Adrenal gland (tissue), 12 donors: ENCODE results near the gene STK25. TPM values are rescaled to one million over a fixed set of nuclear protein-coding genes. Genes with fewer than 3 reads are reported as not detected.
"Not testable (repeated sequence)": the region's sequence is repeated elsewhere in the genome, so short reads cannot be mapped to it uniquely, and the experiment has no call there.

ENCODE experiments used
- DNase-seq, 7 donors: peaks; one replicate each; pipeline ENCODE4 v3.0.0-alpha.2; 2019 to 2020
- H3K27ac ChIP-seq, 5 donors: fragments of 200-600 bp; sonication (generic) in 4 of 5; 1 replicate in 3 of 5; 2 replicates in 2 of 5; pipeline versions ENCODE4 v1.5.1 to v1.8.0; 2016 to 2020; ENCODE audit warnings: mild to moderate bottlenecking in 1 of 5
- H3K27me3 ChIP-seq: fragments of 200-600 bp; 2 replicates; pipeline ENCODE4 v1.8.0; 2021
- H3K36me3 ChIP-seq, 2 donors: fragments of 200-600 bp; replicated peaks in 1 of 2; 1 replicate in 1 of 2; 2 replicates in 1 of 2; pipeline versions ENCODE4 v1.5.1 to v1.8.0; 2018 to 2022
- H3K4me1 ChIP-seq, 2 donors: fragments of 200-600 bp; replicated peaks in 1 of 2; 1 replicate in 1 of 2; 2 replicates in 1 of 2; pipeline versions ENCODE4 v1.5.1 to v1.8.0; 2018 to 2021
- H3K4me3 ChIP-seq, 4 donors: fragments of 200-600 bp; sonication (generic) in 3 of 4; one replicate each; pipeline ENCODE4 v1.5.1; 2016 to 2018
- H3K9me3 ChIP-seq, 3 donors: fragments of 200-600 bp; sonication (generic) in 1 of 3; replicated peaks in 1 of 3; 1 replicate in 2 of 3; 2 replicates in 1 of 3; pipeline versions ENCODE4 v1.5.1 to v1.8.0; 2016 to 2021
- CTCF ChIP-seq, 6 experiments: fragments of 450-650 bp in 4 of 6; fragments of 200-600 bp in 2 of 6; sonication (generic) in 1 of 6; IDR thresholded peaks; 1 replicate in 5 of 6; 2 replicates in 1 of 6; pipeline versions ENCODE4 v1.5.1 to v1.8.0; 2016 to 2021; ENCODE audit warnings: antibody characterized with exemption in 6 of 6, mild to moderate bottlenecking in 2 of 6, moderate library complexity in 1 of 6
- POLR2A ChIP-seq, 2 donors: fragments of 450-650 bp; IDR thresholded peaks; one replicate each; pipeline ENCODE4 v1.6.1; 2017; ENCODE audit warnings: antibody characterized with exemption in 2 of 2, mild to moderate bottlenecking in 2 of 2, moderate library complexity in 1 of 2
- WGBS, 4 donors: extraction: QIAGEN DNeasy Blood & Tissue Kit in 2 of 4; methylation state at CpG; one replicate each; pipeline versions ENCODE4 v1.1.5 to v1.1.7; 2013 to 2017; 5-methylcytosine and 5-hydroxymethylcytosine counted together
- intact Hi-C, 2 donors: fragments of 100-400 bp; cut with DNase I; formaldehyde crosslinking; loops; one replicate each; pipeline versions ENCODE4 v1.14.1 to v1.15.0; 2022 to 2023
- microRNA-seq, 3 donors: library from miRNA; unstranded; fragments of <30 nt; microRNA quantifications; one replicate each; pipeline ENCODE4, GENCODE V29; 2017 to 2020
- polyA plus RNA-seq, 3 donors: library from polyadenylated mRNA; stranded (reverse); fragments of 200-250 nt in 2 of 3; fragments of 350-450 nt in 1 of 3; fragmentation: Illumina TruSeq in 1 of 3; extraction: RNeasy Lipid Tissue Mini Kit (QIAGEN cat#74804) in 1 of 3; gene quantifications; one replicate each; pipeline ENCODE4 v1.2.3, GENCODE V29; 2013 to 2014
- small RNA-seq, 2 donors: library from RNA; depleted of rRNA; stranded (forward); fragments of <200 nt; gene quantifications; one replicate each; pipeline ENCODE3, GENCODE V24; 2016
- total RNA-seq, 9 donors: library from RNA; depleted of rRNA in 4 of 9; stranded (reverse); fragments of >200 nt in 4 of 9; fragments of 120-200 nt in 1 of 9; fragmentation: NEBNext Ultra II Directional in 1 of 9; extraction: Animal tissue kit (Norgen Biotek cat#: 25700) in 1 of 9; gene quantifications; one replicate each; pipeline versions ENCODE4 v1.1.0 to v1.2.4, GENCODE V29; 2013 to 2023
- donor health status: healthy with polysubstance abuse.
- donor health status: Bipolar disorder and iron deficiency.
- donor health status: DM: yes; HTN: yes; CAD: no.
- donor health status: DM: no; HTN: no; CAD: no.
- donor health status: DM: no; HTN: no; CAD: no.
- donor health status: DM: yes; HTN: yes; CAD: no.

The STK25 gene
- total and polyA plus RNA-seq, 12 donors, result 71.4 to 352 (median 167) TPM

- Histone ChIP-seq H3K4me3 (no peak overlapping the region), H3K36me3 (peaks cover 0 to under 1% of the 10 kb centered on the region in 2 donors), H3K27me3 (no peaks in the 10 kb centered on the region), H3K9me3 (no peaks in the 10 kb centered on the region), H3K27ac (no peak overlapping the region), H3K4me1 (no peaks in the 10 kb centered on the region)
- 86 to 94% (median 90%) methylated on average over 10 of the region's 10 CpGs for WGBS, 4 donors
- intact Hi-C loops, result no loop called here
- no peak for TF ChIP-seq CTCF (IDR thresholded peaks at IDR 0.05)
- no peak for TF ChIP-seq POLR2A (IDR thresholded peaks at IDR 0.05)
- DNase-seq, result no peak
Measured at GRCh38 chr2:241451840-241452506, 56.4 kb downstream of the STK25 start.

- intact Hi-C loops, H3K9me3 ChIP-seq, H3K27ac ChIP-seq, H3K4me1 ChIP-seq, H3K27me3 ChIP-seq, DNase-seq, H3K4me3 ChIP-seq: not testable (repeated sequence)
- H3K36me3 ChIP-seq, result peaks cover 0 to 11% of the 10 kb centered on the region in 2 donors
- whole genome bisulfite sequencing, 4 donors, result 82 to 100% (median 93%) methylated on average over 7 of the region's 7 CpGs
Measured at GRCh38 chr2:241450092-241450491, 58.3 kb downstream of the STK25 start.

GRCh38 chr2:241445426-241445825, 63.0 kb downstream of the STK25 start:
- H3K36me3 ChIP-seq, result peaks cover 0 to 30% of the 10 kb centered on the region in 2 donors
- 69 to 93% (median 78%) methylated on average over 2 of the region's 2 CpGs for WGBS, 4 donors

GRCh38 chr2:241443486-241444223, 64.7 kb downstream of the STK25 start:
- Histone ChIP-seq H3K9me3 (no peaks in the 10 kb centered on the region), H3K4me3 (no peak overlapping the region), H3K4me1 (no peaks in the 10 kb centered on the region), H3K27me3 (no peaks in the 10 kb centered on the region), H3K27ac (no peak overlapping the region), H3K36me3 (peaks cover 0 to 38% of the 10 kb centered on the region in 2 donors)
- TF ChIP-seq POLR2A (IDR thresholded peaks at IDR 0.05), result no peak
- no peak for TF ChIP-seq CTCF (IDR thresholded peaks at IDR 0.05)
- intact Hi-C loops, result no loop called here
- 80 to 89% (median 85%) methylated on average over 6 of the region's 6 CpGs for WGBS, 4 donors
- peak in 2 of 7 donors; percentile 15 to 37 for DNase-seq

More at GRCh38 chr2:241445426-241445825, 63.0 kb downstream of the STK25 start:
- Histone ChIP-seq H3K4me1 (no peaks in the 10 kb centered on the region), H3K9me3 (no peaks in the 10 kb centered on the region), H3K27ac (no peak overlapping the region), H3K27me3 (no peaks in the 10 kb centered on the region), H3K4me3 (no peak overlapping the region)
- intact Hi-C loops, result no loop called here
- TF ChIP-seq POLR2A (IDR thresholded peaks at IDR 0.05) (no peak), CTCF (IDR thresholded peaks at IDR 0.05) (no peak)
- no peak for DNase-seq

Small RNA genes lying within 50 kb of the gene (microRNA-seq; reads per million reads assigned to microRNA genes)
- gene MIR3133, result 0 reads per million in 3 donors

Small RNA genes lying within 50 kb of the gene (small RNA-seq; reads per million reads assigned to genes)
- gene MIR3133, result 0 reads per million in 2 donors

Other genes with a start within 250 kb of the STK25 start
- gene HDLBP, start 192.9 kb downstream of the STK25 start, total RNA-seq, result 100 to 1,000 TPM; 348 to 648 (median 465) TPM
- 100 to 1,000 TPM; 295 to 880 (median 378) TPM for gene HDLBP, start 192.9 kb downstream of the STK25 start, polyA plus RNA-seq
- gene SEPTIN2, start 192.7 kb downstream of the STK25 start, total RNA-seq, result 100 to 1,000 TPM; 192 to 352 (median 265) TPM
- 100 to 1,000 TPM; 108 to 368 (median 145) TPM for gene SEPTIN2, start 192.7 kb downstream of the STK25 start, polyA plus RNA-seq
- gene FARP2, start 152.3 kb downstream of the STK25 start, total RNA-seq, result 10 to 100 TPM; 17.3 to 66.8 (median 39.2) TPM
- 10 to 100 TPM; 34.4 to 55.3 (median 35.8) TPM for gene FARP2, start 152.3 kb downstream of the STK25 start, polyA plus RNA-seq
- 10 to 100 TPM in 8 of 9 donors, 1 to 10 TPM in 1; 5.2 to 41.7 (median 15.5) TPM for gene BOK, start 50.2 kb upstream of the STK25 start, total RNA-seq
- gene BOK, start 50.2 kb upstream of the STK25 start, polyA plus RNA-seq, result 10 to 100 TPM in 1 of 3 donors, 1 to 10 TPM in 2; 2.9 to 19.3 (median 7.8) TPM
- gene THAP4, start 128.6 kb upstream of the STK25 start, total RNA-seq, result 10 to 100 TPM; 27.6 to 48.7 (median 37.4) TPM
- gene THAP4, start 128.6 kb upstream of the STK25 start, polyA plus RNA-seq, result 10 to 100 TPM; 23.9 to 62.9 (median 54.9) TPM
- gene ATG4B, start 129.1 kb upstream of the STK25 start, total RNA-seq, result 100 to 1,000 TPM in 1 of 9 donors, 10 to 100 TPM in 8; 37.3 to 100 (median 57.9) TPM
- gene ATG4B, start 129.1 kb upstream of the STK25 start, polyA plus RNA-seq, result 100 to 1,000 TPM in 1 of 3 donors, 10 to 100 TPM in 2; 44.6 to 167 (median 77.5) TPM
- 10 to 100 TPM; 12.3 to 40.4 (median 23.4) TPM for gene DTYMK, start 178.2 kb upstream of the STK25 start, total RNA-seq
- 10 to 100 TPM; 10.4 to 15.4 (median 11.1) TPM for gene DTYMK, start 178.2 kb upstream of the STK25 start, polyA plus RNA-seq
- 10 to 100 TPM; 13.3 to 37.7 (median 28.6) TPM for gene ING5, start 193.5 kb upstream of the STK25 start, total RNA-seq
- gene ING5, start 193.5 kb upstream of the STK25 start, polyA plus RNA-seq, result 10 to 100 TPM; 20.8 to 83.1 (median 55.3) TPM
- 10 to 100 TPM; 11.8 to 67.5 (median 36.2) TPM for gene D2HGDH, start 226.0 kb upstream of the STK25 start, total RNA-seq
- 100 to 1,000 TPM in 1 of 3 donors, 10 to 100 TPM in 1, 1 to 10 TPM in 1; 4.3 to 131 (median 87.1) TPM for gene D2HGDH, start 226.0 kb upstream of the STK25 start, polyA plus RNA-seq